Activated CD8-positive, alpha-beta T cell treated with anti-CD3 and anti-CD28 coated beads for 36 hours (primary cell): ENCODE measurements around the gene BBLN. TPM values are rescaled to one million over a fixed set of nuclear protein-coding genes. Genes with fewer than 3 reads are reported as not detected.

Experiments
- ATAC-seq: fragments of 200-7000 bp; cut with Tn5 transposase; one replicate; pipeline ENCODE4 v1.10.0; 2021; ENCODE audit warnings: mild to moderate bottlenecking, moderate library complexity
- CTCF ChIA-PET: fragments of 350-600 bp; sonication (Branson Sonifier 250); formaldehyde crosslinking; loops from one replicate; lab custom pipeline; 2021; ENCODE audit warnings: antibody characterized with exemption; lab: Charles Lee
- POLR2A ChIA-PET: fragments of 350-600 bp; sonication (Branson Sonifier 250); formaldehyde crosslinking; loops from one replicate; lab custom pipeline; 2021; ENCODE audit warnings: antibody characterized with exemption; lab: Charles Lee
- DNase-seq: peaks from one replicate; pipeline ENCODE4 v3.0.0-alpha.2; 2020
- H3K27ac Mint-ChIP-seq: one replicate; pipeline ENCODE4 v1.8.0; 2021; ENCODE audit warnings: mild to moderate bottlenecking, mixed read lengths
- H3K27me3 Mint-ChIP-seq: one replicate; pipeline ENCODE4 v1.8.0; 2021; ENCODE audit warnings: mixed read lengths
- H3K36me3 Mint-ChIP-seq: one replicate; pipeline ENCODE4 v1.8.0; 2021; ENCODE audit warnings: low read depth, mixed read lengths
- H3K4me1 Mint-ChIP-seq: one replicate; pipeline ENCODE4 v1.8.0; 2021; ENCODE audit warnings: low read depth, mixed read lengths
- H3K4me3 Mint-ChIP-seq: one replicate; pipeline ENCODE4 v1.8.0; 2021; ENCODE audit warnings: mild to moderate bottlenecking, moderate library complexity, mixed read lengths
- H3K9me3 Mint-ChIP-seq: one replicate; pipeline ENCODE4 v1.8.0; 2021; ENCODE audit warnings: mixed read lengths
- CTCF ChIP-seq: fragments of 200-600 bp; IDR thresholded peaks from one replicate; pipeline ENCODE4 v1.8.0; 2022; ENCODE audit warnings: antibody characterized with exemption, mild to moderate bottlenecking
- intact Hi-C: fragments of 100-400 bp; cut with micrococcal nuclease; formaldehyde crosslinking; loops from one replicate; pipeline ENCODE4 v1.10.0; 2022
- total RNA-seq, 2 experiments: library from RNA; stranded (reverse); gene quantifications; one replicate each; pipeline ENCODE4 v1.2.3, GENCODE V29; 2021

The BBLN gene
- total RNA-seq, 2 experiments from 2014 or later = 127 to 132 TPM

- H3K27ac Mint-ChIP-seq = no peak overlapping the region
- ATAC-seq (no peak), DNase-seq (no peak)
- H3K4me1 Mint-ChIP-seq = peaks cover 4% of the 10 kb centered on the region
- H3K27me3 Mint-ChIP-seq = peaks cover 2% of the 10 kb centered on the region
- H3K36me3 Mint-ChIP-seq = no peaks in the 10 kb centered on the region
- intact Hi-C loops = no loop called here
- H3K4me3 Mint-ChIP-seq = no peak overlapping the region
- no peak for TF ChIP-seq CTCF
- ChIA-PET POLR2A (interaction anchor here (0.7 kb wide), 1 partner anchor 9 kb away, joined by 4 read pairs; no protein-coding TSS in a partner anchor), CTCF (interaction anchor here (0.7 to 1.8 kb wide), 2 partner anchors 20 to 33 kb away, joined by 3 to 11 read pairs; no protein-coding TSS in a partner anchor)
- no peaks in the 10 kb centered on the region for H3K9me3 Mint-ChIP-seq
These were observed 23.0 kb upstream of the BBLN start for GRCh38 chr9:128136816-128137793.

- TF ChIP-seq CTCF = no peak
- no peaks in the 10 kb centered on the region for H3K36me3 Mint-ChIP-seq
- ChIA-PET CTCF (interaction anchor here (1.8 kb wide), 1 partner anchor 21 kb away, joined by 11 read pairs; no protein-coding TSS in a partner anchor), POLR2A (no interaction called here)
- peaks cover 2% of the 10 kb centered on the region for H3K27me3 Mint-ChIP-seq
- H3K4me3 Mint-ChIP-seq = no peak overlapping the region
- peaks cover 5% of the 10 kb centered on the region for H3K4me1 Mint-ChIP-seq
- H3K9me3 Mint-ChIP-seq = no peaks in the 10 kb centered on the region
- intact Hi-C loops = no loop called here
- no peak for ATAC-seq
- no peak for DNase-seq
- H3K27ac Mint-ChIP-seq = no peak overlapping the region
These were observed 22.1 kb upstream of the BBLN start for GRCh38 chr9:128138001-128138400.

- POLR2A ChIA-PET = no interaction called here
These were observed 20.4 kb upstream of the BBLN start for GRCh38 chr9:128139621-128140020.

GRCh38 chr9:128141604-128142003, 18.5 kb upstream of the BBLN start:
- Mint-ChIP-seq H3K4me1 (peaks cover 5% of the 10 kb centered on the region), H3K9me3 (no peaks in the 10 kb centered on the region), H3K27me3 (no peaks in the 10 kb centered on the region), H3K4me3 (no peak overlapping the region), H3K36me3 (no peaks in the 10 kb centered on the region), H3K27ac (no peak overlapping the region)
- ChIA-PET CTCF (interaction anchor here (1.0 to 1.6 kb wide), 2 partner anchors 12 to 24 kb away, joined by 3 to 4 read pairs; no protein-coding TSS in a partner anchor), POLR2A (interaction anchor here (0.9 kb wide), 1 partner anchor 13 kb away, joined by 3 read pairs; no protein-coding TSS in a partner anchor)
- no peak for TF ChIP-seq CTCF
- DNase-seq = no peak
- no peak for ATAC-seq
- intact Hi-C loops = no loop called here

More at GRCh38 chr9:128139621-128140020, 20.4 kb upstream of the BBLN start:
- intact Hi-C loops = no loop called here
- Mint-ChIP-seq H3K4me3 (no peak overlapping the region), H3K9me3 (no peaks in the 10 kb centered on the region), H3K36me3 (no peaks in the 10 kb centered on the region), H3K27ac (no peak overlapping the region), H3K4me1 (peaks cover 5% of the 10 kb centered on the region), H3K27me3 (peaks cover 2% of the 10 kb centered on the region)
- no peak for TF ChIP-seq CTCF
- DNase-seq (no peak), ATAC-seq (no peak)
- CTCF ChIA-PET = no interaction called here
